Measurements from ENCODE around the gene RTL10. TPM values are rescaled to one million over a fixed set of nuclear protein-coding genes. Genes with fewer than 3 reads are reported as not detected.

The RTL10 gene
- total RNA-seq, 1 experiment from 2014 or later: 21.5 TPM

- TF ChIP-seq ATF1 (CRISPR knock-in tag; IDR thresholded peaks at IDR 0.05) (no peak), AR (CRISPR knock-in tag; IDR thresholded peaks at IDR 0.05) (no peak), FOXP4 (CRISPR knock-in tag; IDR thresholded peaks at IDR 0.05) (0 out of 2 replicates have a peak, but pooled peaks have one; percentile 16), MYBL2 (CRISPR knock-in tag; IDR thresholded peaks at IDR 0.05) (peak; percentile 43; the same call in 1 of the 2 replicates), TEAD1 (CRISPR knock-in tag; IDR thresholded peaks at IDR 0.05) (no peak), NR3C1 (CRISPR knock-in tag; conservative IDR thresholded peaks at IDR 0.05; ENCODE audit: low read depth) (no peak), IRF2 (CRISPR knock-in tag; IDR thresholded peaks at IDR 0.05; ENCODE audit: borderline replicate concordance, low read depth) (no peak), SOX15 (CRISPR knock-in tag; IDR thresholded peaks at IDR 0.05) (no peak), ZNF219 (CRISPR knock-in tag; IDR thresholded peaks at IDR 0.05; ENCODE audit: borderline replicate concordance) (no peak), CREM (CRISPR knock-in tag; IDR thresholded peaks at IDR 0.05) (no peak), ZNF423 (CRISPR knock-in tag; IDR thresholded peaks at IDR 0.05) (peak; percentile 53; the same call in 1 of the 2 replicates), SMAD3 (CRISPR knock-in tag; IDR thresholded peaks at IDR 0.05; ENCODE audit: borderline replicate concordance) (no peak), SP1 (CRISPR knock-in tag; conservative IDR thresholded peaks at IDR 0.05) (0 out of 2 replicates have a peak, but pooled peaks have one; percentile 2), RELA (CRISPR knock-in tag; IDR thresholded peaks at IDR 0.05; ENCODE audit: borderline replicate concordance) (no peak), E2F4 (CRISPR knock-in tag; IDR thresholded peaks at IDR 0.05; ENCODE audit: borderline replicate concordance, low read depth) (no peak), ETV6 (CRISPR knock-in tag; IDR thresholded peaks at IDR 0.05) (peak; percentile 70), ATF2 (CRISPR knock-in tag; IDR thresholded peaks at IDR 0.05; ENCODE audit: borderline replicate concordance, low read depth) (no peak)
These were observed 36.9 kb upstream of the RTL10 start (continued) for GRCh38 chr22:19891317-19892256.
